HCEC 1CT (cell line): Measurements from ENCODE around the gene ULK4.
"Not testable (repeated sequence)": the region's sequence is repeated elsewhere in the genome, so short reads cannot be mapped to it uniquely, and the experiment has no call there.

Experiments used
- DNase-seq: peaks from one replicate; pipeline ENCODE4 v3.0.0-alpha.2; 2017

The ULK4 gene

DNA sequence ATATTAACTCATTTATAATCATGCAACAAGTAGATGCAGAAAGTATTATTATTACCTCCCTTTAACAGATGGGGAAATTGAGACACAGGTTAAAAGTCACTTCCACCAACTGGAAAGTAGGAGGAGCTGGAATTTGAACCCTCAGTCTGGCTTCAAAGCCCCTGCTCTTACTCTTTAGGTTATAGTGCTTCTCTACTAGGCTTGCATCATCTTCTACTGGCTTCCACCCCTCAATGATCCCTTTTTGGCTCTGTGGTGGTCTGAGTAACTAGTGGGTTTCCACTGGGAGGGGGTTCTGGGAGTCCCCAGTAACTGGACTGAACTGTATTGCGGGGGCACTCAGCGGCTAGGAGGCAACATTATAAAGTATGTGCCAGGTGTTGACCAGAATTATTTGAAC is 671.6 kb downstream of the ULK4 start:
- DNase-seq = no peak

DNA sequence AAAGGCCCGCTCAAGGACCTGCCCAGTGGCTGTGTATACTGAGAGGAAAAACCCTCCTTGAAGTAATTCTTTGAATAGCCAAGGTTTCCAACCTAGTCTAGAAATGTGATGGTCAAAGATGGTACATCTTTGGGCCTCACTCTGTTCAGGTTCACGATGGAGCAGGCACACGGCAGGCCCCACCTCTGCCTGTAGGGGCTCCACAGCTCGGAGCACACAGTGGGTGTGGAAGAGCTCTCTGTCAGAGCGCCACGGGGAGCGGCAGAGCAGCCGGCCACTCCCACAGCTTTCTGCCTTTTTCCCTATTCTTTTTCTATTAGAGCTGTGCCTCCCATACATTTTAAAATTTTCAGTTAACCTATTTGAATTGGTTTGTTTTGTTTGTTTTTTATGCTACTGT is 673.1 kb downstream of the ULK4 start:
- DNase-seq = no peak

DNA sequence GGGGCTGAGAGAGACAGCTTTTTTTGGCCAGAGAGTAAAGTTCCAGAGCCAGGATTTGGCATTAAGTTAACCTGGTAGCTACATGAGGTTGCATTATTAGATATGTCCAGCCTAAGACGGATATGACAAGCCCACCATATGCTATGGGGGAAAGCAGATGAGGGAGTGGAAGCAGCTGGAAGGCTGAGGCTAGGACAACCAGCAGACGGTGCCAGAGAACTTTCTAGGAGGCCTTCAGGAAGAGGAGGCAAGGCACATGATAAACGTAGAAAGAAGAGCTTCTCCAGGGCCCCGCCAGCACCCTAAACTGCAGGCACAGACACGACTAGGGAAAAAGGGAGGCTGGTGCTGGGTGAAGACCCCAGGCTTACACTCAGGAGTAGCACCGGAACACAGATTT is 675.6 kb downstream of the ULK4 start:
- DNase-seq = peak; percentile 14

DNA sequence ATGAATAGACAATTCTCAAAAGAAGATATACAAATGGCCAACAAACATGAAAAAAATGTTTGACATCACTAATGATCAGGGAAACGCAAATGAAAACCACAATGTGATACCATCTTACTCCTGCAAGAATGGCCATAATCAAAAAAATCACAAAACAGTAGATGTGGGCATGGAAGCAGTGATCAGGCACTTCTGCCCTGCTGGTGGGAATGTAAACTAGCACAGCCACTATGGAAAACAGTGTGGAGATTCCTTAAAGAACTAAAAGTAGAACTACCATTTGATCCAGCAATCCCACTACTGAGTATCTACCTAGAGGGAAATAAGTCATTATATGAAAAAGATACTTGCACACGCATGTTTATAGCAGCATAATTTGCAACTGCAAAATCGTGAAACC is 677.0 kb downstream of the ULK4 start:
- not testable (repeated sequence) for DNase-seq

GRCh38 chr3:41277790-41278465 is 684.0 kb downstream of the ULK4 start:
- no peak for DNase-seq

DNA sequence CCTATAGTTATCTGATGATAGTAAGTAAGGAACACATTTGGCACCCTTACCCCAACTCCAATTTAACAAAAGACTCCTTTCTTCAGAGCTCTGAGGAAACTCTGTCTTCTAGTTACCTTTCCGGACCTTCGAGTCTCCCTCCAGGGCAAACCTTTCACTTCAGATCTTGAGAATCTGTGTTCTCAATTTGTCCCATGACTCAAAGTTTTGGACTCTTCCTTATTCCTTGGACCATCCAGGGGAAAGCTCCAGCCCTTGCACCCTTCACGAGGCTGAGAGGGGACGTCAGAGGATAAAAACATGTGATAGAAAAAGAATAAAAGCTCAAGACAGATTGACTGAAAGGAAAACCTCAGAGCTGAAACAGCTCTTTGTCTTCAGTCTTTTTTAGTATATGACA is 685.7 kb downstream of the ULK4 start:
- DNase-seq = no peak

DNA sequence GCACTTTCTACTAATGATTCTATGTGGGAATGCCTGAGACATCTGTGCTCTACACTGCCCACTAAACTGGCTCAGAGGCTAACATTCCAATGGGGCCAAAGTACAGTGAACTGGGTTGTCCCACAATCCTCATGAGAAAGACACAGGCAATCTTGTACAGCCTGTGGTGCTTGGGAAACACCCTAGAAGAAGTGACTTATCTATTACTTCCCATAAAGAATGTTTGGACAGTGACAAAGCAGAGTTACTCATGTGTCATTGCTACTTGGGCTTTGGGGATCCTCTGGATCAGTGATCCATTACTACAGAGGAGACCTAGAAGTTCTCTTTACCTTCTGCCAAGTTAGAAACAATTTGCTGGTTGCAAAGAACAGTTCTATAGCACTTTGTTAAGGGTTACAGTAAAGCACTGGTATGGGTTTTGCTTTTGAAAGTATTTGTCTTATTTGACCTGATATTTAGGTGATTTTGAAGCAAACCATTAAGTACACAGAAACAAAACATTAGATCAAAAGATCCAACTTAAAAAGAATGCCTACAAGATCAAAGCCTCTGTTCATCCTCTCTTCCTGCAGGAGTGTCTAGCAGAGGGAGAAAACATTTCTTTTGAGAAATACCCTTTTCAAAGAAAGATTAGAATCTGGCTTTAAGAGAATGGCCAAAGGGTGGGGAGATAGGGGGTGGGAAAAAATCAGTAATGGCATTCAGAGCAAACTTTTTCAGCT is 686.8 kb downstream of the ULK4 start:
- peak; percentile 80 for DNase-seq

- DNase-seq = no peak
Measured at GRCh38 chr3:41272667-41273066, 689.2 kb downstream of the ULK4 start.

DNA sequence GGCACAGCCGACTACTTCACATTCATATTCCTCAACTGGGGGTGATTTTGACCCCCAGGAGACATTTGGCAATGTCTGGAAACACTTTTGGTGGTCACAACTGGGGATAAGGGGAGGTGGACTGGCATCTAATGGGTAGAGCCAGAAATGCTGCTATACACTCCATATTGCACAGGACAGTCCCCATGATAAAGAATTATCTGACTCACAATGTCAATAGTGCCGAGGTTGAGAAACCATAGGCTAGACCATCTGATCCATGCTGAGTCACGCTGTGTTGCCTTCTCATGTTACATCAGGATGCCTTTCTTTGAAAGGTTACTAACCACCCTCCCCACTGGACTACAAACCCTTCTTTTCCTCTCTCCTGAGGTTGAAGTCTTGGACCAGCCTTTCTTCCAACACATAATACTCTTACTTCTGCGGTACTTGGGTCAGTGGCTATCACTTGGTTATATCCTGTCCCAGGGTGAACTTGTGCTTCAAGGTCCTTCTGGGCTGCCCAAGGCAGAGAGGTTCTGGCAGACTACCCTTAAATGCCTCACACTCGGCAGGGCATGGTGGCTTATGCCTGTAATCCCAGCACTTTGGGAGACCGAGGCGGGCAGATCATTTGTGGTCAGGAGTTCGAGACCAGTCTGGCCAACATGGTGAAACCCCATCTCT is 693.8 kb downstream of the ULK4 start:
- peak; percentile 96 for DNase-seq

DNA sequence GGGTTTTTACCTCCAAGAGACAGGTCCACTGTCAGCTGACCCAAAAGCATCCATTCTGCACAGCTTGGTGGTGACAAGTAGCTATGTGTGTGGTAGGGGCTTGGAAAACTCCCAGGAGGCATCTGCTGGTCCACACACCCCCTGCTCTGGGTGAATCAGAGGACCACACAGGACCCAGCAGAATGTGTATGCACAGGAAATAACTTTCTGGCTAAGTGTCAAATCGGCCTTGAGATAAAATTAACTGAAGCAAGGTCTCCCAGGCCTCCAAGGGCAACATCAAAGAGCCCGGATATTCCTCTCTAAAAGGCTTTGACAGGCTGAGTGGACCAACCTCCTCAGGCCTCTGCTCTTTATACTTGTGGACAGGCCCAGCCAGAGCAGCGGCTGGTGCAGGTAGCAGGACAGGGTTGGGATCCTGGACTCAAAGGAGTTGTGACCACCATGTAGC is 696.1 kb downstream of the ULK4 start:
- peak; percentile 63 for DNase-seq

DNA sequence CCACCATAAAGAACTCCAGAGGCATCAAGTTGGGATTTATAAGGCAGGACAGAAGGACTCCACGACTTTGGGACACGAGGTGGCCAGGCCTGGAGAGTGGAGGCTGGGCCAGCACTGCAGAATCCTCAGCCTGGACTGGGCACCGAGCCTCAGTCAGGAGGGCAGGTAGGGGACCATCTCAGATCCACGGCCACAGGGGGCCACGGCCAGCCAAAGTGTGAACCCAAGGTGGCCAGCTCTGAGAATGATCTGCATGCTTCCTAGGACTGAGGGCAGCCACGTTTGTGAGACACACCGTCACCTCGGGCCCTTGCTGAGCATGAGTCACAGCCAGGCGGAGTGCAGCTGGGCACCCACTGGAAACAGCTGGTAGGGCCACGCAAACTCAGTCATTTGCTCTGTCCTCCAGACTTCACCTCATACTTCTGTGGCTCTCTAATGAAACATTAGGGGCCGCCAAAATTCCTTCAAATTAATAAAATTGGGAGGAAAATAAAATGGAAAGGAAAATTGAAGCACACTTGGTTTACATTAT is 696.8 kb downstream of the ULK4 start:
- peak; percentile 69 for DNase-seq

- DNase-seq = no peak
Measured at GRCh38 chr3:41260063-41260450, 701.8 kb downstream of the ULK4 start.

DNA sequence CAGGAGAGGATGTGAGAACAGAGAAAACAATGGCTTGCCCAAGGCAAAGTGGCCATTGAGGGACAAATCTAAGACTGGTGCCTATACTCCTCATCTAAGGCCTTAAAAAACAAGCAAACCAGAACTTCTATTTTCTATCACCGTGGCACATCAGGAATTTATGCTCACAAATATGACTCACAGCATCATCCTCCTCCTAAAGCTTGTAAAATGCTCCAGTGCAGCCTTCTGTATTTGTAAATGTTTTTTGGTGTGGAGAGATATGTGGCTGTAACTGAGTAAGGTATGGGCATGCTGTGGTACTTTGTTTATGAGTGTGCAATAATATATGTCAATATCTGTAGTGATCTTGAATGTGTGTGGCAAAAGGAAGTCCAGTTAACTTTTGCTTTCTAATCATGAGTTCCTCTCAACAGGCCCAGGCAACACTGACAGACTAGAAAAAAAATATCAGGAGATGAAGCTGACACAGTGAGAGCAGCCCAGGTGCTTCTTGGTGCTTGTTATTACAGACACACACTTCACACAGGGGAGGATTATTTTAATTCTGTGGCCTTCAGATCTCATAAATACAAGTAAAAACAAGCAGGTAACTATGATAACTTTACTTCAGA is 702.3 kb downstream of the ULK4 start:
- DNase-seq = no peak

- DNase-seq = no peak
Measured at GRCh38 chr3:41258239-41258800, 703.6 kb downstream of the ULK4 start.

DNA sequence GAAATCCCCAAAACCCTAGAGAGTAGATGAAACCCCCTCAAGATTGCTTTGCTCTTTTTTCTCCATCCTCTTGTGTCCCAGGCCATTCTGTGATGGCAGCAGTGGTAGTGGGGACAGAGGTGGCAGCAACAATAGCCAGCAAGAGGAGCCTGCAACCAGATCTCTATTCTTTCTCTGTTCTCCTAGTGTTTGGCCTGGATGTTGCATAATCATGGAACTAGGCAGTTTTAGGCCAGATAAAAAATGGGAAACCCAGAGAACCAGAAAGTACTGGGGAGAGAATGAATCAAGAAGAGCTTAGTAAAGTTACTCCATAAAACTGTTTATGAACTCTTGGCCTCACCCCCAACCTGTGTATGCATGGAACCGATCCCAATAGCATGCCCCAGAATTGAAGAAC is 710.3 kb downstream of the ULK4 start:
- no peak for DNase-seq

DNA sequence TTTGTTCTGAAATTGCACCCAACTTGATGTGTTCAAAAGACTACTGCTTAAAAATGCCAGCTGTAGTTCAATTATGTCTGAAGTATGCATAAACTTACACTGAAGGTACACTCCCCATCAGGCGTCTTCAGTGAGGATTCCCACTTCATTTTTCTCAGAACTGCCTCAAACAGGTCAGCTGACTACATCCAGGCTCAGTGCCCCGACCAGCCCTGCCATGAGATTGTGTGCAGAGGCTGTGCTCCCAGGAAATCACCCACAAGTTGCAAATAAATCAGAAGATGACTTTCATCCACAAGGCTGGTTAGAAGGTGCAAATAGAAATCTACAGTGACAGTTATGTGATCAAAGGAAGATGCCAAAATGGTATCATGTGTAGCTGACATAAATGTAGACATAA is 711.1 kb downstream of the ULK4 start:
- DNase-seq = no peak

- no peak for DNase-seq
Measured at GRCh38 chr3:41249318-41249717, 712.6 kb downstream of the ULK4 start.

GRCh38 chr3:41248525-41248924 is 713.4 kb downstream of the ULK4 start:
- DNase-seq = no peak

DNA sequence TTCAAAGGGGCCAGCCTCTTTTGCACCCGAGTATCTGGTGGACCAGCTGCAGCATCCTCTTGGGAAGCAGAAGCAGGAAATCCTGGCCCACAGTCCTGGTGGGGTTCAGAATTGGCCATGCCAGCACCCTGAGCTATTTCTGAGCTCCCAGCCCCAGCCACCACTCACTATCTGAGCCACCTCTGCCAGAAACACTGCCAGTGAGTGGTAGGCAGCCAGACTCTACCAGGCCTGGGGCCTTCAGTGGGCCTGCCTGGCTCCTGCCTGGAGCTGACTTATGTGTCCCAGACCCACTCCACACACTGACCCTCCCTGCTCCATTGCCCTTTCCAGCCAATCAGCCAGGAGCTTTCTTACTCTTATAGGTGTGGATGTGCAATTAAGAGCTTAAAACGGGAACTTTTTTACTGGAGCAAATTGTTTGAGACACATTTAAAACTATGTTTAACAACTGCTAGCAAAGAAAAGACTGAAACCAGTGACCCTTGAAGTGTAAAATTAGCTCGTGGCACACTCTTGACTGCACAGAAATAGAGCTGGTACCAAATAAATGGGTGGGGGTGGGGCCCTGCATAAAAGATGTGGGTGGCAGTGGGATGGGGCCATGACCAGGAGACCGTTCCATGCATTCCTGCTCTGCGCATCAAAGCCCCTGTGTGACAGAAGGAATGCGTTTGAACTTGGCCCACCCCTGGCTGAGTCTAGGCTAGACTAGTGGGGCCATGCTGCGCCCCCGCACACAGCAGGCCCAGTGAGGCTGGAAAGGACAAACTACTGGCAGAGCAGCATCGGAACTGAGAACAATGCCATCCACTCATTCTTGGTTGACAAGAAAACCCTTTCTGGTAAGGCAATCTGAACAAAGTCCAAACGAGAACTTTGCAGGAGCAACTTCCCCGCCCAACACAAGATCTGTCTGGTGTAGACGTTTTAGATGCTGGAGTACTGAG is 714.6 kb downstream of the ULK4 start:
- no peak for DNase-seq

DNA sequence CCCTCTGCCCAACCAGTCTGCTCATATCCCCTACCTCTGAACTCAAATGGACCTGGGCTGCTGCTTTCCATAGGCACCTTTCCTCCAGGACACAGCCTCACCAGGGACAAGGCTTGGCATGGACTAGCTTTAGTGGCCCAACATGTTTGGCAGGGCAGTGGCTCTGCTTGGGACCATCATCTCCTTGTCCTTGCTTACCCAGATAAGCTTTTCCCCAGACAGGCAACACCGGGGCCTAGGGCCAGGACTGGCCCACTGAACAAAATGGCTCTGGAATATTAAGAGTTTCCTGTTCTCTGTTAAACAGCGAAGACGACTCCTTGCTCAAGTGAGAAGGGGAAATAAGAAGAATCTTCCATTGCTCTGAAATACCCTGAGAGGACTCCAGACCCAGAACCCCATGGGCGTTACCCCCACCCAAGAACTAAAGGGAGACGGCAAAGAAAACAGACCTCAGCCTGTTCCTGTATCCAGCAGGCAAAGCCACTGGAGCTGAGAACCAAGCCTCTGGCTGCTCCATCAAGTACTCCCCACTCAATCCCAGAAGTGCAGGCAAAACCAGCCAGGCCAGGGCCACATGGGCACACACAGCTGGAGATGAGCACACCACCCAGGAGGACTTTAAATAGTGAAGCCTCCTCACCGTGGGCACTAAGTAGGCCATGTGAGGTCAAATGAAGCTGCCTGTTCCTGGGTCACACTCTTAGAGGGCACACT is 717.1 kb downstream of the ULK4 start:
- DNase-seq = no peak

DNA sequence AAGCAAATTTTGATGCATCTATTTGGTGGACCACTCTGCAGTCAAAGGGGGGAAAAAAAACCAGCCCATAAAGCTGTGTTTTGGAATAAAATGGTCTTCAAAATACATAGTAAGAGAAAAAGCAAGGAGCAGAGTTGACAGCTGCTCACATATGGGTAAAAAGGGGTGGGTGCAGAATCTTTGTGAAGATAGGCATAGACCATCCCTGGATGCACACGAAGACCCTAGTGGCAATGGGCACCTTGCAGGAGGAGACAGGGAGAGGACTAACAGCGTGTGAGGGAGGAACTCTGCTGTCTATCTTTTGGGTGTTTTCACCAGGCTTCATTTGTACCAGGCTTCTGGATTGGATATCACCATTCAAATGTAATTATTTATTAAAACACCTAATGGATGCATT is 718.7 kb downstream of the ULK4 start:
- DNase-seq = no peak
